ENCODE measurements around the gene HACD2.
"Not testable (repeated sequence)": the region's sequence is repeated elsewhere in the genome, so short reads cannot be mapped to it uniquely, and the experiment has no call there.

The HACD2 gene

GRCh38 chr3:123584988-123585937 lies at the start of gene HACD2:
TSS of gene HACD2 (minus strand) at chr3:123585053. CDS start at chr3:123585027, 26 bp downstream.
- peak; percentile 98 for DNase-seq

DNA sequence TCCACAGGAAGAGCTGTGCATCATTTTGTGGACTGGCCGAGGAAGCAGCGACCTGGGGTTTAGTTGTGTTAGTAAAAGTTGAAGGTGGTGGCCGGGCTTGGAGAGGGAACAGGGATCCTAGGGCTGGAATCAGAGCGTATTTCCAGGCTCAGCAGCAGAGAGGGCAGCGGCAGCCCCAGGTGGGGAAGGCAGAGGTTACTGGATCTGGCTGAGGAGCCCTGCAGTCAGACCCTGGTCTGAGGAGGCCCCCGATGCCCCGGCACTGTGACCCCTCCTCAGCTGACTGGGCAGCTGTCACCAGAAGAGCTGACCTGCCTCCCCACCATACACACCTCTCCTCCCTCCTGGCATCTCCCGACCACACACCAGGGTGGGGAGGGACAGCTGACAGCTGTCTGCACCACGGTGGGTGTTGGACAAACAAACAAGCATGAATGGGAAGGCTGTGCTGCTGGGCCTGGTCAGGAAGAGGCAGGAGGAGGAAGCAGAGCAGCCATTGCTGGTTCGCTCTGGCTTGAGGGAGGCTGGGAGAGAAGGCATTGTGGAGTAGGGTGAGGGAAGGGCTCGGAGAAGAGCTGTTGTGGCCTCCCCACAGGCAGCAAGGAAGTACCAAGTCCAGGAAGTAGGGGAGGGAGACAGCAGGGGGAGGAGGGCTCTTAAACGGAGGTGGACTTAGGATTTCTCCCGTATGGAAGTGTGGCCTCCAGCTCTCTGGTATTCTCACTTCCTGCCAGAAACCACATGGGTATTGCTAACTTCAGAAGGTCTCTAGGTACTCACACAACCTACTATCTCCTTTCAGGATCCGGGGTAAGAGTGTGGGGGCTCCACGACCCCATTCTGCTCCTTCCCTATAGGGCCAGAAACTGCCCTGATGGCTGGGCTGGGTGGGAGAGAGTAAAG lies 49.5 kb upstream of the HACD2 start:
- peak; percentile 45 for DNase-seq

GRCh38 chr3:123633530-123633929 lies 48.7 kb upstream of the HACD2 start:
- DNase-seq, result no peak

- no peak for DNase-seq
Measured at GRCh38 chr3:123632161-123632655, 47.4 kb upstream of the HACD2 start.

DNA sequence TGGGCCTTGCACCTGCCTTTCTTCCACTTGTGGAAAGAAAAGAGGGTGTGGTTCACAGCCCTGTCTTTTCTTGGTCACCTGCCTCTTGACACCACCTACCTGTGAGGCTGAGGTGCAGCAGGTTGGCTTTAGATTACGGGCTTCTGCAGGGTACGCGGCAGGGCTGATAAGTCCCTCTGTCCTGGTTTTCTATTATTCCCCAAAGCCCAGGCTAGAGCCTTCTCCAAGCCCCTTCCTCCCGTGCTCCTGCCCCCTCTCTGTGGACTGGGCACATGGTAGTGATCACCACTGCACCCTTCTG lies 44.8 kb upstream of the HACD2 start:
- DNase-seq, result no peak

DNA sequence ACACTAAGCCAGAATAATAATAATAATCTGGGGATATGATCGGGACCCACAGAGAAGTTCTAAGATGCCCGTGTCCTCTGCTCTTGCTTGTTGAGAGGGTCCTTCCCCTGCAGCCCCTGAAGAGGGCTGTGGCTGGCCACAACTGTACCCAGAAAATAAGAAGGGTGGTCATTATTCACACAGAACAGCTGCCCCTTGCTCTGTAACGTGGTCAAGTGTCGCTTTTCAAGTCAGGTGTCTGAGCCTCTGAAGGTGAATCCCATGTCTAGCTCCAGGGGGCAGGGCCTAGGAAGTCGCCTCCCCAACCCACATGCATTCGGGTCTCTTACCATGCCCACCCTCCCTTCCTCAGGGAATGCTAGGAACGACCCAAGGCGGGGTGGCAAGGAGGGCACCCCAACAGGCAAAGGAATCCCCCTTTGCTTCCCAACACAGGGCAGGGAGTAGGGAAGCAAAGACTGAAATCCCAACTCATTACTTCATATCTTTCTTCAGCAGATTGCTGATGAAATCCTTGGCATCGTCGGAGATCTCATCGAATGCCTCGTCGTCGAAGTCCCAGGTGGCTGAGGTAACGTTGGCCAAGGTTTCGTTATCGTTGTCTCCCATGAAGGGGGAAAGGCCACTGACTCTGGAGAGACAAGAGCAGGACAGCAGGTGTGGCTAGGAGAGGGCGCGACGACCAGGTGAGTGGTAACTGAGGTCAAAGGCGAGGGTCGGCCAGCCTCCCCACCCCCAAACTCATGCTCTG lies 44.3 kb upstream of the HACD2 start:
- DNase-seq, result no peak

DNA sequence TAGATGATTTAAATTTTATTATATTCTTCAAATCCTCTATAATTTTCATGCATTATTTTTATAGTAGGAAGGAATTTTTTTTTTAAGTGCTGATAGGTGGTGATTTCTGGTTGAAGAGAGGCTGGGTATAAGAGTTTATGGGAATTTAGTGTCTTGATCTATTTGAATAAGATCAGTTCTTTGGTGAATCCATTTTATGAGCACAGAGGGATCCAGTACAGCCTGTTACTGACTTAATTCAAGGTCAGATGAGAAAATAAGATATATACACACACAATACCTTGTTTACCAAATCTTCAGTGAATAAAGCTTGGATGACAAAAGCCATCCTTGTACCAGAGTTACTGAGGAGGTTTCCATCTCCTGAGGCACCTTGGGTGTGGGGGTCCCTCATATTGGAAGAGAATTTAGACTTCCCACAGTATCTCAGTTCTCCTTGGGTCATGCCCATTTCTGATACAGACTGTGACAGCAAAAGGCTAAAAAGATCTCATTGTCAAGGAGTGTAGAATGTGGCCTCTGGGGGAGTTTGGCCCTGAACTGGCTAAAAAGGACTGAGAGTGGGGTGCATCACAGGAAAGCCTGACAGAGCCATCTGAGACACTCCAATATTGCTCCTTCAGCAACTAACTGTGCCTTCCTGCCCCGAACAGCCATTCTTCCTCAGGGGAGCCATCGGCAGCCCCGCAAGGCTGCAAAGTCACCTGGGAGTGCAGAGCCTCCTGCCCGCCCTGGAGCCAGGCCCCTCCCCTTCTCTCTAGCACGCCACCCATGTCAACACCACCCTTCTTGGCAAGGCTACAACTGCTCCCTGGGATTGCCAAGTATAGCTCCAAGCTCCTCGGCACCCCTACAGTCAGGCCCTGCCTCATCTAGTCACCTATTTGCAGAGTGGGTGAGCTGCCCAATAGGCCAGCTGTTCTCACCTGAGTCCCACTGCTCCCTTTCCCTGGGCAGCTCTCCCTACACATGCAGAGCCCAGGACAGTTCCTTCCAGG lies 43.1 kb upstream of the HACD2 start:
- DNase-seq, result no peak

- no peak for DNase-seq
Measured at GRCh38 chr3:123626881-123627280, 42.0 kb upstream of the HACD2 start.

GRCh38 chr3:123624302-123624701 lies 39.4 kb upstream of the HACD2 start:
- no peak for DNase-seq

GRCh38 chr3:123623346-123623880 lies 38.6 kb upstream of the HACD2 start:
- no peak for DNase-seq

DNA sequence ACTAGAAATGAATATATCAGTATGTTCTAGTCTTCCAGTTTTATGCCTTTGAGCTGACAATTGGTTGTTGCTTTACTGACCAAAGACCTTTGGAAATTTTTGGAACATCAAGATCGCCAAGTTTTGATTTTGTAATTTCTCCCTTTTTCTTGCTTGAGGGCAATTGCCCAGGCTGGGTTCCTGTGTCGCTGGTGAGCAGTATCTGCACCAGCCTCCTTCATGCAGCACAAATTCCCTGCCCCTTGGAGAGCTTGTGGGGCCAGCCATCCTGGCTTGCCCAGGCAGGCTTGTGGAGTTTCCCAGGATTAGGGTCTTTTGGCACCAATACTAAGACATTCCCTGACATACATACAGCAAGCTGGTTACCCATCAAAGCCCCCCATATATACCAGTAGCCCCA lies 37.9 kb upstream of the HACD2 start:
- no peak for DNase-seq

DNA sequence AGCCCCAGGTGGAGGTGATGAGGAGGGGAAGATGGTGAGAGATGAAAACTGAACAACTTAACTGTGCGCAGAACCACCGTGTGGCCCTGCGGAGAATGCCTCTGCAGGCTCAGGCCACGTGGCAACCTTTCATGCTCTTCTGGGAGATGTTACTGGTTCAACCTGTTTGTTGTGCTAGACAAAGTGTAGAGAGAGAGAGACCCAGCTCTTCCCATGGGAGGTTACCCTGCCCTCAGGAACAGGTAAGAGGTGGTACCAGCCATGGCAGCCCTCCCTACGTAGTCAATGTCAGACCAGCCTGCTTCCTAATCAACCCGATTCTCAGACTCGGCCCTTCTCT lies 37.0 kb upstream of the HACD2 start:
- no peak for DNase-seq

- DNase-seq, result no peak
Measured at GRCh38 chr3:123621186-123621849, 36.5 kb upstream of the HACD2 start.

DNA sequence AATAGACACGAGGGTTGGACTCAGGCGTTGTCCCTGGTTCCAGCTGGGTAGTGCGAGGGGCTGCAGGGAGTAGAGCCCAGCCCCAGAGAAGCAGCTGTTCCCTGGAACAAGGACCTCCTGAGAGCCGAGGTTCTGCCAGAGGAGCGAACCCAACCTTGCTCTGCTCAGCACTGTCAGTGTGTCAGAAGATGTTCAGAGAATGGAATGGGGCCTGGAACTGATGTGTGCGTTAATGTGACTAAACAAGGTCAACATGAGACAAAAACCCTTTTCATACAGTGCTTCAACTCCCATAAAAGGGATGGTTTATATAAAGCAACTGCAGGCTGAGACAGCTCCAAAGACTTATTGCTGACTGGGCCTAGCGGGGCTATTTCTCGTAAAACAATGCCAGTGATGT lies 35.5 kb upstream of the HACD2 start:
- no peak for DNase-seq

GRCh38 chr3:123618768-123619484 lies 34.1 kb upstream of the HACD2 start:
- DNase-seq, result peak; percentile 67

DNA sequence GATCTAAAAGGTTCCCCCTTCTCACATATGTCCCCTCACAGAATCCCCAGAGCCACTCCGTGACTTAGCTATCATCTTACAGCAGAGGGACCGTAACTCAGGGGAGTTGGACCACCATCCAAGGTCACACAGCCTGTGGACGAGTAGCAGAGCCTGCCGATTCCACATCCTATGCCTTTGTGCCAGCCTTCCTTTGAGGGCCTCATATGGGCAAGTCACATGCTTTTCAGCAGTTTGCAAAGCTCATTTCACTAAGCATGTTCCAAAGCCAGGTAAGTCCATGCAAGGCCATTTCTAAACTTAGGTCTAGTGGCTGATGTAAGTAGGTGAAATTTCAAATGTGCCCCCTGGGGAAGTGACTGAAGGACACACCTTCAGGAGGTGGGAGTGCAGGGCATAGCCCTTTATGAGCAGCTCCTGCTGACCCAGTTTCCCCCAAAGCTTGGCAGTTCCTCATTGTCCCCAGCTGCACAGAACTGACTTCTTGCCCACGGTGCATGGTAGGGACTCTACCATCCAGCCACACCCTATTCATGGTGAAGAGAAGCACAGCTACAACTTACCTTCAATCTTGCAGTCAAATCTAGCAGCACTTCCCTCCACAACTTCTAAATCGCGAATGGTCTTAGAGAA lies 33.3 kb upstream of the HACD2 start:
- no peak for DNase-seq

DNA sequence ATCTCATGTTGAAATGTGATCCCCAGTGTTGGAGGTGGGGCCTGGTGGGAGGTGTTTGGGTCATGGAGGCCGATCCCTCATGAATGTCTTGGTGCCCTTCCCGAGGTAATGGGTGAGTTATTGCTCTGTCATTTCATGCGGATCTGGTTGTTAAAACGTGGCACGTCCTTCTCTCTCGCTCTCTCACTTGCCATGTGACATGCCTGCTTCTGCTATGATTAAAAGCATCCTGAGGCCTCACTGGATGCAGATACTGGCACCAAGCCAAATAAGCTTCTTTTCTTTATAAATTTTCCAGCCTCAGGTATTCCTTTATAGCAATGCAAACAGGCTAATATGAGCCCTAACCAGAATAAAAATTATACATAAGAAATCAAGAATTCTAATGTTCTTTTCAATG lies 31.7 kb upstream of the HACD2 start:
- DNase-seq, result no peak

DNA sequence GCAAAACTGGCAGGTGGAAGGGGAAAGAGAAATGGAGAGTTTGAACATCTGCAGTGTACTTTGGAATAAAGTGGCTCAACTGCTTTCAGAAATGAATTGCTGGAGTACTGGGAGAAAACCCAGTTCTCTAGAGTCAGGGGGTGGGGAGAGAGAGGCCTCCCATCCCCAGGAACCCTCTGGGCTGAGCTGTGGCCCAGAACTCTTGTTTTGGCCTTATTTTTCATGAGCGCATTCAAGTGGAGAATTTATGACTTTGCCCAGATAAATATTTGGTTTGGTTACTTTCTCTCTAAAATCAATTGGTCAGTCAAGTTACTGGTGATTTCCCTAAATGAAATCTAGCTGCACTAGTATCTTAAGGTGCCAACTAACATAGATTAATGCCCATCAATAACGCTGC lies 28.7 kb upstream of the HACD2 start:
- DNase-seq, result no peak

DNA sequence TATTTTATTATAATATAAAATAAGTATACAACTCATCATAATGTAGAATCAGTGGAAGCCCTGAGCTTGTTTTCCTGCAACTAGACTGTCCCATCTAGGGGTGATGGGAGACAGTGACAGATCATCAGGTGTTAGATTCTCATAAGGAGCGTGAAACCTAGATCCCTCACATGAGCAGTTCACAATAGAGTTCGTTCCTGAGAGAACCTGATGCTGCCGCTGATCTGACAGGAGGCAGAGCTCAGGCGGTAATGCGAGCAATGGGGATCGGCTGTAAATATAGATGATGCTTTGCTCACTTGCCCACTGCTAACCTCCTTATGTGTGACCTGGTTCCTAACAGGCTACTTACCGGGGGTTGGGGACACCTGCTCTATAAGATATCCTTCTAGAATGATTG lies 26.8 kb upstream of the HACD2 start:
- DNase-seq, result not testable (repeated sequence)

DNA sequence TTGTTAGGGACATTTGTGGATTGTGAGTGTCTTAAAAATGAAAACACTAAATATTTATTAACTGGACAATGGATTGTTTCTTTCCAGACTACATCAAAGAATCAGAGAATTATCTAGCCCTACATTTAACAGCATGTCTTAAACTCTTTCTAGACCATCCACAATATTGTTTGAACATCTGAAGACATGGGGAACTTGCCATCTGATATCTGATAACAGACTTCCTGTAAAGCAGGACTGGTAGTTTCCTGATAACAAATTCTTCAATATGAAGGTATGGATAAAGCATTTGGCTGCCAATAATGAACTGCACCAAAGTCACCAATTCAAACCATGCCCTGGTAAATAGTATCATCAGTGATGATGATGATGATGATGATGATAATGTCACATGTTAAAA lies 26.2 kb upstream of the HACD2 start:
- no peak for DNase-seq
